GM12878 (cell line): ENCODE results near the gene GSG1.

Experiments used
- CEBPB ChIP-seq, 2 experiments: fragments of 150-350 bp in 1 of 2; IDR thresholded peaks; 2 replicates each; pipeline ENCODE4 v1.6.1; 2012 to 2014; ENCODE audit warnings: low read depth in 2 of 2, low read length in 2 of 2, borderline replicate concordance in 1 of 2, inconsistent platforms in 1 of 2
- CTCF ChIP-seq, 3 experiments: IDR thresholded peaks in 2 of 3; conservative IDR thresholded peaks in 1 of 3; 2 replicates each; pipeline ENCODE4 v1.5.1; 2011; ENCODE audit warnings: low read depth in 3 of 3, low read length in 3 of 3, mild to moderate bottlenecking in 3 of 3, control low read depth in 2 of 3, moderate library complexity in 2 of 3, inconsistent platforms in 1 of 3, mixed read lengths in 1 of 3; ENCODE audit not compliant: control insufficient read depth in 2 of 3, insufficient read depth in 1 of 3; ENCODE audit errors: extremely low read depth in 1 of 3
- JUND ChIP-seq: IDR thresholded peaks from 2 replicates; pipeline ENCODE4 v1.6.1; 2012; ENCODE audit warnings: low read depth, mild to moderate bottlenecking, low read length, improper control_type of control experiment, moderate library complexity
- MAX ChIP-seq: IDR thresholded peaks from 2 replicates; pipeline ENCODE4 v1.6.1; 2012; ENCODE audit warnings: low read depth, low read length, improper control_type of control experiment
- POLR2A ChIP-seq: IDR thresholded peaks from 2 replicates; pipeline ENCODE4 v1.6.1; 2011; ENCODE audit warnings: low read depth, mild to moderate bottlenecking, low read length
- POLR2AphosphoS5 ChIP-seq: IDR thresholded peaks from 2 replicates; pipeline ENCODE4 v1.6.1; 2011; ENCODE audit warnings: mild to moderate bottlenecking, low read length, inconsistent platforms
- SMARCA5 ChIP-seq: fragments of 450-650 bp; IDR thresholded peaks from 2 replicates; pipeline ENCODE4 v1.6.1; 2017; ENCODE audit warnings: mild to moderate bottlenecking
- SMC3 ChIP-seq: IDR thresholded peaks from 2 replicates; pipeline ENCODE4 v1.6.1; 2011; ENCODE audit warnings: low read length, improper control_type of control experiment, borderline replicate concordance
- ZNF384 ChIP-seq: IDR thresholded peaks from 2 replicates; pipeline ENCODE4 v1.6.1; 2012; ENCODE audit warnings: low read depth, mild to moderate bottlenecking, low read length, improper control_type of control experiment, borderline replicate concordance

- TF ChIP-seq POLR2AphosphoS5 (no peak), CTCF (IDR thresholded peaks at IDR 0.05 in 2 of 3, conservative IDR thresholded peaks at IDR 0.05 in 1 of 3; ENCODE audit: control insufficient read depth in 2 of 3, extremely low read depth in 1 of 3, insufficient read depth in 1 of 3, low read depth in 3 of 3, low read length in 3 of 3) (no peak), MAX (no peak), POLR2A (no peak), SMC3 (no peak), ZNF384 (no peak), SMARCA5 (no peak), JUND (no peak), CEBPB (IDR thresholded peaks at IDR 0.05; ENCODE audit: borderline replicate concordance in 1 of 2, low read depth in 2 of 2, low read length in 2 of 2) (no peak)
These were observed 34.1 kb downstream of the GSG1 start for GRCh38 chr12:13069380-13069779.
